ENCODE data around the gene DZIP1L.
"Not testable (repeated sequence)": the region's sequence is repeated elsewhere in the genome, so short reads cannot be mapped to it uniquely, and the experiment has no call there.

The DZIP1L gene

DNA sequence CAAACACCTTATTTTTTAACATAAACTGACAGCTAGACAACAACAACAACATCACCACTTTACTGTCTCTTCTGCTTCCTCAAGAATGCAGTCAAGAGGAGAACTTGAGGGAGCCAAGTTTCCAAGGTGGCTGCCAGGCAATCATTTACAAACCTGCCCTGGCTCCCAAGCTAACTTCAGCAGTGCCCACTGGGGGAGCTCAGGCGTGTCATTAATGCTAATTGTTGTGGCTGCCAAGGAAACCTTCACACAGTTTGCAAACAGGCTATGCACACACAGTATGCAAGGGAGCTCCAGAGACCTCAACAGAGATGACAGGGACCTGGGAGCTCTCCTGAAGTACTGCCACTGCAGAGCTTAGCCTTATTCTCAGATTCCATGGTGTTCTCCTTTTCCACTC lies 2.1 kb downstream of the DZIP1L start:
- DNase-seq, result peak; percentile 14

DNA sequence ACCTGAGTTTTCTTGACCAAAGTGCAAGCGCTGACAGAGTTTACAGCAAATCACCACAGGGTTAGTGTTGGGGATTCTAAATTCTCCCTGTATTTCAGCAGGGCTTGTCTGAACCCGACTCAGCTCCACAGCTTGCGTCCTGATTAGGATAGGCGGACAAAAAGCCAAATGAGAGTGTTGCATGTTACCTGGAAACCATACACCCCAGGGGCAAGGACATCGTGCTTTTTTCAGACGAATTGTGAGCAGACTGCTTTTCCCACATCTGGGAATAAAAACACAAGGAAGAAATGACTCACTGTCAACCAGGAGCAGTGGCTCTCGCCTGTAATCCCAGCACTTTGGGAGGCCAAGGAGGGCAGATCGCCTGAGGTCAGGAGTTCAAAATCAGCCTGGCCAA lies 3.0 kb downstream of the DZIP1L start:
- DNase-seq, result peak; percentile 15

DNA sequence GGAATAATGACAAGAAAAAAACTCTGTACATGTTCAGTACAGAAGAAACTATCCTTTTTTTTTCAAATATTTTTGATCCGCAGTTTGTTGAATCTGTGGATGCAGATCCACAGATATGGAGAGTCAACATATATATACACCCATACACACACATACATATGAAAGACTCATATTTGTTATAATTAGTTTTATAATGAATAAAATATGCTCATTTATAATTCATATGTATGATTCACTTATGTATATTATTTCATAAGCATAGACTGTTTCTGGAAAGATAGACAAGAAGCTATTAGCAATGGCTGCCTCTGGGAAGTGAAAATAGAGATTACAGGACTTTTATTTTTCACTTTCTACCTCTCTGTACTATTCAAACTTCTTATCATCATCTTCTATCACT lies 9.8 kb downstream of the DZIP1L start:
- DNase-seq, result no peak

DNA sequence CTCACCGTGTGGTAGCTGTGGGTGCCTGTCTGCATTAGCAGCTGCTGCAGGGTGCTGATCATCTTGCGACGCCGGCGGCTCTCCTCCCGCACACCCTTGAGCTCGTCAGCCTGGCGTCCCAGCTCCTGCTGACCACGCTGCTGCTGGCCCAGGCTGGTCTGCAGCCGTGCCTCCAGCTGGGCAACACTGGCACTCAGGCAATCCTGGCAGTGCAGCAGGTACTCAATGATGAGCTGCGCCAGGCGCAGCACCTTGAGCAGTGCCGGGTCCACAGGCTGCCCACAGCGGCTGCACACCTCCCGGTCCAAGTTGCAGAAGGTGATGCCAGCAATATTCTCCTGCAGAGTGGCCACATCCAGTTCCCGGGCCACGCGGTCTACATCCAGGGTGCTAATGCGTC lies 11.9 kb downstream of the DZIP1L start:
- no peak for DNase-seq

DNA sequence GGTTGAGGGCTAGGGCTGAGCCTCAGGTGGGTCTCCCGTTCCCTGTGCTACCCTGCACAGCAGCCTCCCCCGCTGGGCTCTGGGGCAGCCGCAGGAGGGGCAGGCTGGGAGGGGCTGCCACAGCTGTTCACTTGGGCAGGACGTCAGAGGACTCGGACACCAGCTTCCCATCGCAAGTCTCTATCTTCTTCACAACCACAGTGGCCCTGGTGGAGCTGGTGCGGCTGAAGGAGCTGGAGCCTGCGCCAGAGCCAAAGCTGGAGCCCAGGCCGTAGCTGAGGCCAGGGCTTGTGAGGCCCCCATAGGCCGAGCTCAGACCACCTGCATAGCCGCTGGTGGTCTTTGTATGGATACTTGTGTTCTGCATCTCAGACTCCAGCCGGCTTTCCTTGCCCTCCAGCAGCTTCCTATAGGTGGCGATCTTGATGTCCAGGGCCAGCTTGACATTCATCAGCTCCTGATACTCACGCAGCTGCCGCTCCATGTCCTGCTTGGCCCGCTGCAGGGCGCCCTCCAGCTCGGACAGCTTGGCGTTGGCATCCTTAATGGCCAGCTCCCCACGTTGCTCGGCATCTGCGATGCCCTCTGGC lies 14.0 kb downstream of the DZIP1L start:
- not testable (repeated sequence) for DNase-seq

DNA sequence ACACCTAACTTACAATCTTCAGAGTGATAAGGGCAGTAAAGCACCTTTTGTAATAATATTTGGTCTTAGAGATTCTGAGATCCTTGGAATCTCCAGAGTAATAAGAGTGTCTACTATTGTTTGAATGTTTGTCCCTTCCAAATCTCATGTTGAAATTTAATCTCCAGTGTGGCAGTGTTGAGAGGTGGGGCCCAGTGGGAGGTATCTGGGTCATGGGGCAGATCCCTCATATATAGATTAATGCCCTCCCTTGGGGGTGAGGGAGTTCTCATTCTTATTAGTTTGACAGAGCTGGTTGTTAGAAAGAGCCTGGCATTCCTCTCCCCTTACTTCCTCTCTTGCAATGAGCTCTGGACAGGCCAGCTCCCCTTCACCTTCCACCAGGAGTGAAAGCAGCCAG lies 16.0 kb downstream of the DZIP1L start:
- no peak for DNase-seq

DNA sequence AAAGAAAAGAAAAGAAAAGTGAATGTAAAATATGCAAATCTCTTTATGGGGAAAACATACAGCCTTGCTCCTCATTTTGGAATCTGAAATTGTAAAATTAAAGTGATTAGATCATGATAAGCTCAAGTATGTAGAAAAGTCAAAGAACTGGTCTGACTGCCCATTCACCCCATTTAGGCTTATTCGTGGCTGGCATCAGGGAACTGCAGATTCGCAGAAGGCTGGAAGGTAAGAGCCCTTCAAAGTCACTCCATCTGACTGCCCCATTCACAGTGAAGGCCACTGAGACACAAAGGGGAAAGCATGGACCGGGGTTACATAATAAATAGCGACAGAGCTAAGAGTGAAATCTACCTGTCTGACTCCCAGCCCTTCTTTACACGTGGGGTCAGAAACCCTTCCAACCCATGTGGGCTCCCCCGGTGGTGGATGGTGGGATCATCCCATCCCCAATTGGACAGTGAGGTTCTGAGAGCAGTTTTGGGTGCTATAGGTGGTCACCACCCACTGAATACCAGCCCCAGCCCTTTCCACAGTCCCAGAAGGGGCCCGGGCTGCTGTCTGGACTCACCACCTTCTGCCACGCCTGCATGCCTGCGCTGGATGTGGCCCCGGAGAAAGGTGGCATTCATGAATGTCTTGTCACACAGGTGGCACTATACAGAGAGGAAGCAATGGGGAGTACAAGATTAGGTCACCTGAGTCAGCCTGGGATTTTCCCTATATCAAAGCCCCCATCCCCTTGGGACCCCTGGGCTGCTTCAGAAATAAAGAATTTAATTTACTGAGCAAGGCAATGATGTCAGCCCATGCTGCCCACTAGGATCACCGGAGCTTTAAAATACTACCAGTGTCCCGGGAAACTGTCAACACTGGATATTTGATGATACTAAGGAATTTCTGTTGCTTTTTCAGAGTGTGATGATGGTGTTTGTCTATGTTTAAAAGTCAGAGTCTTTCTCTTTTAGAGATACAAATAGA lies 17.9 kb downstream of the DZIP1L start:
- no peak for DNase-seq

DNA sequence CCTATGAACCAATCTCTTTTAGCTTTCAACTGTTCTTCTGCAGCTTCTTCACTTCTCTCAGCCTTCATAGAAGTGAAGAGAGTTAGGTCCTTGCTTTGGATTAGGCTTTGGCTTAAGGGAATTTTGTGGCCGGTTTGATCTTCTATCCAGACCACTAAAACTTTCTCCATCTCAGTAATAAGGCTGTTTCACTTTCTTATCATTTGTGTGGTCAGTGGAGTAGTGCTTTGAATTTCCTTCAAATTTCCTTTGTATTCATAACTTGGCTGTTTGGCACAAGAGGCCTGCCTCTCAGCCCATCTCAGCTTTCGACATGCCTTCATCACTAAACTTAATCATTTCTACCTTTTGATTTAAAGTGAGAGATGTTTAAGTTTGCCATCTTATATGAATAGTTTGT lies 21.7 kb downstream of the DZIP1L start:
- no peak for DNase-seq

DNA sequence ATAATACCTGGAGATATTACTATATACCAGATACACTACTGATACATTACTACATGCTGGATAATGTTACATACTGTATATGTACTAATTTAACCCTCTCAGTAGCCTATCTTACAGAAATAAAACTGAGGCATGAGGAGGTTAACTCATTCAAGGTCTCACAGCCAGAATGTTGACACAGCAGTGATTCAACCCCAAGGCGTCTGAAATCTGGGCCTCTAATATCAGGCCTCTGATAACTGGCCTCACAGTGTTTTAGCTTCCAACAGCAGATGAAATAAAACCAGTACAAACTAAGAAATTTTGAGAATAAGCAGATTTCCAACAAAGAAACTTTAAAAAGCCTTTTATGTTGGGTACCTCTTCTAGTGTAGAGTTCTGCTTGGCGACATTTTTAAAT lies 23.4 kb downstream of the DZIP1L start:
- DNase-seq, result peak; percentile 49

DNA sequence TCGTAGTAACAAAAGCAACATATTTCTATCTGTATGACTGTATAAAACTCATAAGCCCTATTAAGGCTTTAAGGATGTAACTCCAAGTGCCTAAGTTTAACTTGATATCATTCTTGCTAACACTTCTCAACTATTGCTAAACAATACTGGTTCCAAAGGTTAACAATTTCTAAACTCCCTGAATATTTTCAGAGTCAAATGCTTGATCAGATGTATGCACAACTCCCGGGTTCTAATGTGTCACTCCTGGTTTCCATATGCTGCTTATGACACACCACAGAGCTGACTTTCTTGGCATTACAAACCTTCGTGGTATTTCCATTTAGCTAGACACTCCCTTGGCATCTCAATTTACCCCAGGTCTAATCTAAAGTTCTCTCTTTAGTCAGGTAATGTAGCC lies 26.3 kb downstream of the DZIP1L start:
- DNase-seq, result peak; percentile 73

DNA sequence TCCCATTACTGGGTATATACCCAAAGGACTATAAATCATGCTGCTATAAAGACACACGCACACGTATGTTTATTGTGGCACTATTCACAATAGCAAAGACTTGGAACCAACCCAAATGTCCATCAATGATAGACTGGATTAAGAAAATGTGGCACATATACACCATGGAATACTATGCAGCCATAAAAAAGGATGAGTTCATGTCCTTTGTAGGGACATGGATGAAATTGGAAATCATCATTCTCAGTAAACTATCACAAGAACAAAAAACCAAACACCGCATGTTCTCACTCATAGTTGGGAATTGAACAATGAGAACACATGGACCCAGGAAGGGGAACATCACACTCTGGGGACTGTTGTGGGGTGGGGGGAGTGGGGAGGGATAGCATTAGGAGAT lies 29.7 kb downstream of the DZIP1L start:
- not testable (repeated sequence) for DNase-seq

DNA sequence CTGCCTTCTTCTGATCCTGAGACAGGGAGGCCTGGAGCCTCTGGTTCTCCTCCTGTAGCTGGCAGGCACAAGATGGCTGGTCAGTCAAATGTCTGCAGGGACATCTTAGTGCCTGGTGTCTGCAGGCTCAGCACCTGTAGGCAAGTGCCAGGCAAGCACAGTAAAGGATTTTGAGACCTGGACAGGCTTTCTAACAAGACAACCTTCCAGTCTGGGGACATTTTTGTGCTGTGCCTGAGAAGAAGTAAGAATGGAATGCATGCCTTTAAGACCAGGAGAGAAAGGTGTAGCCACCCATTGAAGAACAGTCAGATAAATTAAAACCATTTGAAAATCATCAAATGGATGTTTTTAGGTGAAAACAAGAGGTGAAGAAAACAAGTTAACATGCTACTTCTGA lies 31.2 kb downstream of the DZIP1L start:
- no peak for DNase-seq

DNA sequence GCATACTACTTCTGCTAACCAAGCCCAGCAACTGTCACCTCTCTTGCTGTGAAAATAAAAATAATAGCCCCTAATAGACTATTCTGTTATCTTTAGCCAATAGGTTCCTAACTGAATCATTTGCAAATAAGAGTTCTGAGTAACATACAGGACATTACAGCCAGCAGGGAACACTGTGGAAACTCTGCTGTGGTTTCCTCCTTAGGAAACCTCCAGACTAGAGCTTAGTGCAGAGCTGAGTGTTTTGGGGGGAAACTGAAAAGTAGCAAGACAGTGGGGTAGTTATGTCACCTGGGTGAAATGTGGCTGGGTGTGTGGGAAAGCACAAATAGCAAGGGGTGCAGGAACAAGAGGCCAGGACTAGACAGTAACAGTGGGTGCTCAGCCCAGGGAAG lies 32.4 kb downstream of the DZIP1L start:
- peak; percentile 14 for DNase-seq

DNA sequence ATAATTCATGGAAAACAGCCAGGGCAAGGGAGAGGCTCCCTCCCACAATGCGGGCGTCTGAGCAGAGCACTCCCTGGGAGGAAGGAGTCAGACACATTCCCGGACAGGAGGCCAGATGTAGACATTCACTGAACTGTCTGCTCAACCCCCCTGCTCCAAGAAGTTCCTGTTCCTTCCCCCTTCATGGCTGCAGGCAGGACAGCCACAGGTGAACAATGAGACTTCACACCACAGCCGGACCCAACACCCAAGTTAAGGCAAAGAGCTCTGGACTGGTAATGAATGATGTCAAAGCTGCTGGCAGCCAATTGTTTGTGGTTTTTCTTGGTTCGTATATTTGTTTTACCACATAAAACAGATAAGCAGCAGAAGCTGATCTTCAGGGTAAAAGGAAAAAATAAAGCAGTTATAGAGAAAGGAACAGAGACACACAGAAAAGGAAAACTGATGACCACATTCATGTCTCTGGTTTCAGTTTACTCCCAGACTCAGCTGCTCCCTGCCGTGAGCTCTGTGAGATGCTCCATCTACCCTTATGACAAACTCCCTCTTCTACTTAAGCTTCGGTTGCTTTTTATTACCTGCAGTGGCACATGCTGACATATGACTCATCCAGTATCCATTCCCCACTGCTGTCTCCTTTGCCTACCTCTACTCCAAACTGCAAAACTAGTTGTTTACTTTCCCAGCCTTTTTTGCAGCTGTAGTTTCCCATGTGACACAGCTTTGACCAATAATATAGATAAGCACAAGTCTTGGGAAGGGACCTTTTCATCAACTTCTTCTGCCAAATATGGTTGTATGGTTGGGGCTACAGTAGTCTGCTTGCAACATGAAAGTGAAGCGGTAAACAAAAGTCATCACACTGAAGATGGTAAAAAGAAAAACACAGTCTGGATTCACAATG lies 33.1 kb downstream of the DZIP1L start:
- peak; percentile 82 for DNase-seq

DNA sequence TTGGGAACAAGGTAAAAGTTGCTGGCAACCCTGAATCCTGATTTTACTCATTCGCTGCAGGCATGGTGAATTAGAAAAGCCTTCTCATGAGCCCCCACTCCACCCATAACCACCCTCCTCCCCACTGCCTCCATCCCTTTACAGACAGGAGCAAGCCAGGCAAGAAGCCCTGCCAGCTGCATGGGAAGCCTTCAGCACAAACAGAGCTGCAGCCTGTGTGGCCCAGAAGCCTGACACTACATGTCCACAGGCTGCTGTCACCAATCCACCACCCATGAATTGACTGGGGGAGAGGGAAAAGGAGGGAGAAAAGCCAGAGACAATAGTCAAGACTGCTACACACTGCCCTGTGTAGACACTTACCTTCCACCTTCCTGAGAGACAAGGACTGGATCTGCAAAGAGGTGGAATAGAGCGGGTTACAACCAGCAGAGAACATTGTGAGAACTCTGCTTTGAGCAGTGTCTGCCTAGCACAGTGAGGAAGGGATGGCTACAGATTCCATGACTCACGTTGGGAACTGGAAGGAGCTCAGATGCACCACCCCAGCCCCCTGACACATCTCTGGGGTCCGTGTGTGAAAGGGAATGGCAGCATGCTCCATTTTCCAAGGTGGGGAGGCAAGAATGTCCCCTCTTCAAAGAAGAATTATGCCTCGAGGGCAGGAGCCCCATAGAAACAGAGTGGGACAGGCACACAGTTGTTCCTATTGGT lies 33.9 kb downstream of the DZIP1L start:
- DNase-seq, result peak; percentile 79

DNA sequence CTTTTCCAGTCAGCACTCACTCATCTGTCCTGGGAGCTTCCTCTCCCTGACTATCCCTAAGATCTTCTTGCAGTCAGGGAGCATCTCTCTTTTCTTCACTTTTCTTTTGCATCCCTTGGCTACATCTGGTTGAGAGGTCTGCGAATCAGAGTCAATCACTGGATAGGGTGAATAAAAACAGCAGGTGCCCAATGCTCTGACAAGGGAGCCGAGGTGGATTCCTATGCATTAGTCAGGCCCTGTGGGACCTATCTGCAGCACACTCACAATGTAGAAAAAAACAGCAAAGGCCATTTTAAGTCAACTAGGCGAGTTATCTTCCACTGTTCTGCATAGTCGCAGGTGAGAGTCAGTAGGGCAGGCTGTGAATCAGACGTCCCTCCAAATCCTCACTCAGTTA lies 35.5 kb downstream of the DZIP1L start:
- DNase-seq, result peak; percentile 12

DNA sequence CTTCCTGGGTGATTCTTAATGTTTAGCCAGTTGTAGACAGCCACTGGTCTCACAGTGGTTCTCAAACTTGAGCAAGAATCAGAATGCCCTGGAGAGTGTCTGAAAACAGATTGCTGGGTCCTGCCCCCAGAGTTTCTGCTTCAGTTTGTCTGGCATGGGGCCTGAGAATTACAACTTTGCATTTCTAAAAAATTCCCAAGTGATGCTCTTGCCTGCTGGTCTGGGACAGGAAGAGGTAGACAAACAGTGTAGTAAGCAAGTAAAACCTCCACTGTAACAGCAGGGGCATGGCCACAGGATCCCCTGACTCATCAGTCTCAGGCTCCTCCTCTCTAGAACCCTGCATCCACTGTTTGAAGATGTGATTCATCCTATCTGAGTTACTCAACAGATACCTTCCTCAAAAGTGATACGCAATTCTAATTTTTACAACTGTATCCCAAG lies 36.5 kb downstream of the DZIP1L start:
- peak; percentile 97 for DNase-seq

DNA sequence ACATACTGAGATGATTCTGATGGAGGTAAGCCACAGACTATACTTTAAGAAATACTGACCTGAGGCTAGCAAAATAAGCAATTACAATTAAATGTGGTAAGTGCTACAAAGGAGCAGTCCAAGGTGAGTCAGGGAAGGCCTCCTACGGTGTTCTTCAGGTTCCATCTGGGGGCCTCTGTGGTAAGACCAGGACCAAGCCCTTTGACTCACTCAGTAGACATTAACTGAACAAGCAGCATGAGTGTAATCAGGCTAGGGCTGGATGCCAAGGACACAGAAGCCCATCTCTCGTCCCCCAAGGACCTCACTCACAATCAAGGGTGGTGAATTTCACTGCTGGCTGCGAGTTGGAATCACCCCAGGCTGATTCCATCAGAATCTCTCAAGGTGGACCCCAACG lies 37.3 kb downstream of the DZIP1L start:
- peak; percentile 69 for DNase-seq

DNA sequence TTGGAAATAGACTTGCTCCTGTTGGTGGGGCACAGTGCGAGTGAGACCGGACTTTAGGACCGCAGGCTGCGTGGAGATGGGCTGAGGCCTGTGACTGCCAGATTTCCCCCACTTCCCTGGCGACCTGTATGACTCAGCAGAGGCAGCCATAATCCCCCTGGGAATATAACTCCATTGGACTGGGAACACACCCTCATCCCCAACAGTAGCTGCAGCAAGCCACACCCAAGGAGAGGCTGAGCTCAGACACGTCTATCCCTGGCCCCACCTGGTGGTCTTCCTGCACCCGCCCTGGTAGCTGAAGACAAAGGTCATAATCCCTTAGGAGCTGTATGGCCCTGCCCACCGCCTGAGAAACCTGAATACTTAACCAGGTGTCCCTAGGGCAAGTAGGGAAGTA lies 42.6 kb downstream of the DZIP1L start:
- DNase-seq, result peak; percentile 31

DNA sequence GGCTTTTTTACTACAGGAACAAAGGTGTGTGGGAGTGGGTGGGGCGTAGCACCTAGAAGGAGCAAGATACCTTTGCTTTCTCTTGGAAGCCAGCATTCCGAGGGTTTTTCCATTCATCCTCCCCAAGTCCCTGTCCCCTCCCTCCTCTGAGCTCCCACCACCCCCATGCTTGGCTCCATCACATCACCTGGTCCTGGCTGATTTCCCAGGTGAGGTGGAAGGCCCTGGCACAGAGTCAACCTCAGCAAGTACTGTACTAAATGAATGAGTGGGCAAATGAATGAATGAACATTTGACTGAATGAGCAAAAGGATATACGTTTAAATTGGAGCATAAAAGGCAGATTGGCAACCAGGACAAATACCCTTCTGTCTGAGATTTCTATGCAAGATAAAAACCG lies 45.4 kb downstream of the DZIP1L start:
- DNase-seq, result no peak

DNA sequence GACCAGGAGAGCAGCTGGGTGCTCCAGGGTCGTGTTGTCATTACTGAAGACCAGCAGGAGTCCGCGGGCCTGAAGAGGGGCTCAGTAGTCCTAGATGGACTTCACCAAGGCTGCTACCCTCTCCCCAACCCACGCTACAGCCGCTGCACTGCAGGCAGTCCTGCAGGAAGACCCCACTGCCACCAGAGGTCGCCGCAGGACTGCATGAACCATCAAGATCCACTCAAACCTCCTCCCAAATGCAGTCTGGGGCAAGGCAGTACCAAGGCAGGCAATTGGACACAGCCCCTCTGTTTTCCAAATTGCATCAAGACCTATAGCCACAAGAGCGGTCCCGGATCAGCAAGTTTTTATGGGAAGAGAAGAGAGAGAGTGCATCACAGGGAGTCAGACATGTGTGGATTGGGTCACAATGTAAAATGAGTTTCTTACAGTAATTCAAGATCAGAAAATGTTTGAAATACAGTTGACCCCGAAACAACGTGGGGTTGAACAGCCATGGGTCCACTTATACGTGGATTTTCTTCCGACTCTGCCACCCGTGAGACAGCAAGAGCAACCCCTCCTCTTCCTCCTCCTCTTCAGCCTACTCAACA lies 46.7 kb downstream of the DZIP1L start:
- DNase-seq, result peak; percentile 67

DNA sequence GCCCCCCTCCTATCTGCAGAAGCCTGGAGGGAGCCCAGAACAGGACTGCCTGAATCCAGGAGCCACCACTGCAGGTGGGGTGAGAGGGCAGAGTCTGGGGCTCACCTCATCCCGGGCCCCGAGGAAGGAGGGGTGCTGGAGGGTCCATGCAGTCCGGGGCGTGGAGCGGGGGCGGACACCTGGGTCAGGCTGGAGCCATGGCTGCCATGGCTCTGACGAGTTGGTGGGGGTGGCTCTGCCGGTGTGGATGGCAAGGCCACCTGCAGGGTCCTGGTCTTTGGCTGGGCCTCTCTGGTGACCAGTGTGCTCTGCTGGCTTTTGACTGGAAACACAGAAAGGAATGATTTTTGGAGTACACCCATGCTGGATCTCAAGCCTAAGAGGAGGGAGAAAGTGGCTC lies 47.4 kb downstream of the DZIP1L start:
- DNase-seq, result no peak
